Immature natural killer cell (primary cell): ENCODE results near the gene DHDH. TPM values are rescaled to one million over a fixed set of nuclear protein-coding genes. Genes with fewer than 3 reads are reported as not detected.

Experiments
- DNase-seq, 3 donors: peaks; one replicate each; pipeline ENCODE4 v3.0.0; 2022; ENCODE audit warnings: mixed read lengths in 1 of 3
- H3K27ac Mint-ChIP-seq, 6 donors: one replicate each; pipeline ENCODE4 v1.8.0; 2020; ENCODE audit warnings: mixed read lengths in 6 of 6, mild to moderate bottlenecking in 5 of 6, inconsistent platforms in 4 of 6, moderate library complexity in 3 of 6
- H3K27me3 Mint-ChIP-seq, 3 donors: one replicate each; pipeline ENCODE4 v1.8.0; 2020 to 2021; ENCODE audit warnings: low read depth in 3 of 3, mild to moderate bottlenecking in 3 of 3, mixed read lengths in 3 of 3, moderate library complexity in 3 of 3, inconsistent platforms in 1 of 3
- H3K36me3 Mint-ChIP-seq, 3 donors: one replicate each; pipeline ENCODE4 v1.8.0; 2020; ENCODE audit warnings: mixed read lengths in 3 of 3, inconsistent platforms in 2 of 3, mild to moderate bottlenecking in 2 of 3
- H3K4me1 Mint-ChIP-seq, 2 donors: one replicate each; pipeline ENCODE4 v1.8.0; 2020; ENCODE audit warnings: inconsistent platforms in 2 of 2, mild to moderate bottlenecking in 2 of 2, mixed read lengths in 2 of 2, moderate library complexity in 1 of 2
- H3K4me3 Mint-ChIP-seq, 5 donors: one replicate each; pipeline ENCODE4 v1.8.0; 2020; ENCODE audit warnings: mild to moderate bottlenecking in 5 of 5, mixed read lengths in 5 of 5, inconsistent platforms in 3 of 5, moderate library complexity in 3 of 5
- H3K9me3 Mint-ChIP-seq, 6 donors: one replicate each; pipeline ENCODE4 v1.8.0; 2020; ENCODE audit warnings: mild to moderate bottlenecking in 6 of 6, mixed read lengths in 6 of 6, inconsistent platforms in 4 of 6, moderate library complexity in 3 of 6
- polyA plus RNA-seq, 3 donors: library from polyadenylated mRNA; unstranded; fragments of 300-500 nt; fragmentation: Illumina TruSeq; gene quantifications; one replicate each; pipeline ENCODE4 v1.2.3, GENCODE V29; 2021

DHDH gene
- polyA plus RNA-seq, 3 donors from 2014 or later: 1.3 TPM; not detected in 2

DNA sequence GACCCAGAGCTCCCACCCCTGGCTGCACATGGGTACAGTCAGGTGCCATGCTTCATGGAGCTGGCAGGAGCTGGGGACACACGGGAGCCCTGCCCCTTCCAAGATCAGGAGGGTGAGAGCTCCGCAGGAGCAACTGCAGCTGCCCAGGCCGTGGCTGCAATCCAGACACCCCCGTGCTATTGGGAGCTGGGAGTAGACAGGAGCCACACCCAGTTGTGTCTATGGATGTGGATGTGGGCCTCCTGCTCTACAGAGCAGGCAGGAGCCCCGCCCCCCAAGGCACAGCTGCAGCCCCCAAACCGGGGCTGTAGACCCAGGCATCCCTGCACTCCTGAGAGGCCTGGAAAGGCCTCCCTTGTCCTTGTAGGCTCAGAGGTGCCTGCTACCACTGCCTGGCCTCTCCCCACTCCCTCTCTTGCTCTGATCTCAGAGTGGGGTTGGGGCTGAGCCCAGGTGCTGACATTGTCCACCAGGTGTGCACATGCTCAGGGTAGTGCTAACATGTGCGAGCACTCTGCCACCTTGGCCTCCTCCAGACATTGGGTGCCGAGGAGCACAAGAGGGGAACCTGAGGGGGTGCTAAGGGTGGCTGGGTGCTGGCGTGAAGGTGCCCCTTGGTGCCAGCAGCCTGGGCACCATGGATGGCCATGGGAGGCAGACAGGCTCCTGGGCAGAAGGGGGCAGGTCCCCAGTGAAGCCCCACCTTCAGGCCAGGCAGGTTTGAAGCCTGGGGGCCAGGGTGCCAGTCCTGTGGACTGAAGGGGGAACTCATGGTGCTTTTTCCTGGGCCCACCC, 13.2 kb downstream of the DHDH start:
- no peak for DNase-seq
- H3K9me3 Mint-ChIP-seq: no peaks in the 10 kb centered on the region
- no peak overlapping the region for H3K4me3 Mint-ChIP-seq
- H3K36me3 Mint-ChIP-seq: no peaks in the 10 kb centered on the region
- H3K4me1 Mint-ChIP-seq: no peaks in the 10 kb centered on the region
- H3K27me3 Mint-ChIP-seq: peaks cover 0 to 4% (median 0%) of the 10 kb centered on the region in 3 donors
- H3K27ac Mint-ChIP-seq: no peak overlapping the region

DNA sequence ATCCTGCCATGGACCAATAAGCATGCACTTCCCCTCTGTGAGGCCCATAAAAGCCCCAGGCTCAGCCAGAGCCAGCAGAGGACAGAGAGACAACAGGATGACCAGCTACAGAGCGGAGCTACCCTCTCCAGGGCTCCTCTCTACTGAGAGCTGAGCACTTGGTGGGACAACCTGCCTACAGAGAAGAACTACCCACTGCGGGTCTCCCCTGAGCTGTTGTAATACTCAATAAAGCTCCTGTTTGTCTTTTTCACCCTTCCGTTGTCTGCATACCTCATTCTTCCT, 13.7 kb downstream of the DHDH start:
- Mint-ChIP-seq H3K27ac (no peak overlapping the region), H3K9me3 (no peaks in the 10 kb centered on the region), H3K27me3 (peaks cover 0 to 4% (median 0%) of the 10 kb centered on the region in 3 donors), H3K4me1 (no peaks in the 10 kb centered on the region), H3K4me3 (no peak overlapping the region), H3K36me3 (no peaks in the 10 kb centered on the region)
- DNase-seq: no peak

- H3K4me3 Mint-ChIP-seq: no peak overlapping the region
- peaks cover 3 to 5% (median 5%) of the 10 kb centered on the region in 3 donors for H3K27me3 Mint-ChIP-seq
- no peak for DNase-seq
- no peak overlapping the region for H3K27ac Mint-ChIP-seq
- peaks cover 4 to 7% of the 10 kb centered on the region in 2 donors for H3K4me1 Mint-ChIP-seq
- no peaks in the 10 kb centered on the region for H3K36me3 Mint-ChIP-seq
- H3K9me3 Mint-ChIP-seq: no peaks in the 10 kb centered on the region
These were observed 16.7 kb downstream of the DHDH start for GRCh38 chr19:48950159-48950558.

DNA sequence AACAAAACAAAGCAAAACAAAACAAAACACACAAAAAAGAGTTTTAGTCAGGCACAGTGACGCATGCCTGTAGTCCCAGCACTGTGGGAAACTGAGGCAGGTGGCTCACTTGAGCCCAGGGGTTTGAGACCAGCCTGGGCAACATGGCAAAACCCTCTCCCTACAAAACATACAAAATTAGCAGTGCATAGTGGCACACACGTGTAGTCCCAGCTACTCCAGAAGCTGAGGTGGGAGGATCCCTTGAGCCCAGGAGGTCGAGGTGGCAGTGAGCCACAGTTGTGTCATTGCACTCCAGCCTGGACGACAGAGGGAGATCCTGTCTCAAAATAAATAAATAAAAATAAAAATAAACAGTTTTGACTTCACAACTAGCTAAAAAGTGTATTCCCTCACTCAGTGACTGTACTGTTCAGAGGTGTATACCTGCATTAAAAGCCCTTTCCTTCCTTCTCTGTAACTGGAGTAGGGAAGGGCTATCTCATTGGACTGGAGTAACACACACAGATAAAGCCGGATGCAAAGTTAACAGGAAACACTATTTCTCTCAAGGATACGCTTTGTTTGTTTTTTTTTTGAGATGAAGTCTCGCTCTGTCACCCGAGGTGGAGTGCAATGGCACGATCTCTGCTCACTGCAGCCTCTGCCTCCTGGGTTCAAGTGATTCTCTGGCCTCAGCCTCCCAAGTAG, 17.5 kb downstream of the DHDH start:
- no peak for DNase-seq
- H3K27me3 Mint-ChIP-seq: peaks cover 3 to 8% (median 5%) of the 10 kb centered on the region in 3 donors
- peaks cover 11 to 16% of the 10 kb centered on the region in 2 donors for H3K4me1 Mint-ChIP-seq
- no peak overlapping the region for H3K27ac Mint-ChIP-seq
- H3K4me3 Mint-ChIP-seq: no peak overlapping the region
- H3K36me3 Mint-ChIP-seq: no peaks in the 10 kb centered on the region
- no peaks in the 10 kb centered on the region for H3K9me3 Mint-ChIP-seq

DNA sequence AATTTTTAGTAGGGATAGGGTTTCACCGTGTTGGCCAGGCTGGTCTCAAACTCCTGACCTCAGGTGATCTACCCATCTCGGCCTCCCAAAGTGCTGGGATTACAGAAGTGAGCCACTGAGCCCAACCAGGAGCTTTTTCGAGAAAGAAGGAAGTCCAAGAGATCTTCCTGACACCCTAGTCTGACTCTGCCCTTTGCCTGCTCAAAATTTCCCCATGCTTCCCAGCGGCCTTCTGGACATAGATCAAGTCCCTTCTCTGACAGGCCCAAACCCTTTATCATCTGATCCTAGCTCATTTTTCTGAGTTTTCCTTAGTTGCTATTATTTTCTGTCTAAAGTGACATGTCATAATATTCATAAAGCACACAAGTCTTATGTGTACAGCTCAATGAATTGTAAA, 19.6 kb downstream of the DHDH start:
- Mint-ChIP-seq H3K4me3 (peak overlapping the region in 3 of 5 donors; percentile 21 to 58 (median 38)), H3K9me3 (no peaks in the 10 kb centered on the region), H3K27ac (no peak overlapping the region), H3K4me1 (peaks cover 23 to 33% of the 10 kb centered on the region in 2 donors), H3K27me3 (peaks cover 3 to 8% (median 5%) of the 10 kb centered on the region in 3 donors), H3K36me3 (peaks cover 3 to 7% (median 4%) of the 10 kb centered on the region in 3 donors)
- DNase-seq: no peak

DNA sequence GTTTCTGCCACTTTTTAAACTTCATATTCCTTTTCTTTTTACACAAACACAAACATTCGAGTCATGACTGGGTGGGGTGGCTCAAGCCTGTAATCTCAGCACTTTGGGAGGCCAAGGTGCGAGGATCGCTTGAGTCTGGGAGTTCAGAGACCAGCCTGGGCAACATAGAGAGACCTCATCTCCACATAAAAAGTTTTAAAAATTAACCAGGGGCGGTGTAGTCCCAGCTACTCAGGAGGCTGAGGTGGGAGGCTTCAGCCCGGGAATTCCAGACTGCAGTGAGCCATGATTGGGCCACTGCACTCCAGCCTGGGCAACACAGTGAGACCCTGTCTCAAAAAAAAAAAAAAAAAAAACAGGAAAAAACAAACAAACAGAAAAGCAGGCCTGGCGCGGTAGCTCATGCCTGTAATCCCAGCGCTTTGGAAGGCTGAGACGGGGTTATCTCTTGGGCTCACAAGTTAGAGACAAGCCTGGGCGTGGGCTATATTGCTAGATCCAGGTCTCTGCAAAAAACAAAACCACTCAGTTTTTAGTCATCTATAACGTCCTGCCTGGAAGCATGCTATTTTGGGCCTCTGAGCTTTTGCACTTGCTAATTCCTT, 20.6 kb downstream of the DHDH start:
- peaks cover 23 to 33% of the 10 kb centered on the region in 2 donors for H3K4me1 Mint-ChIP-seq
- H3K27me3 Mint-ChIP-seq: peaks cover 3 to 8% (median 5%) of the 10 kb centered on the region in 3 donors
- peaks cover 3 to 7% (median 4%) of the 10 kb centered on the region in 3 donors for H3K36me3 Mint-ChIP-seq
- H3K9me3 Mint-ChIP-seq: no peaks in the 10 kb centered on the region
- peak overlapping the region; percentile 93 to 96 (median 93) for H3K4me3 Mint-ChIP-seq
- peak overlapping the region; percentile 68 to 92 (median 87) for H3K27ac Mint-ChIP-seq
- no peak for DNase-seq

- Mint-ChIP-seq H3K4me3 (peak within 1 kb of the TSS; percentile 93 to 96 (median 93)), H3K9me3 (no peaks in the 10 kb centered on the region), H3K36me3 (peaks cover 3 to 7% (median 4%) of the 10 kb centered on the region in 3 donors), H3K27me3 (peaks cover 3 to 8% (median 5%) of the 10 kb centered on the region in 3 donors), H3K27ac (peak within 1 kb of the TSS; percentile 68 to 92 (median 87)), H3K4me1 (peaks cover 23 to 33% of the 10 kb centered on the region in 2 donors)
- peak; percentile 79 to 81 (median 80) for DNase-seq
These were observed 21.3 kb downstream of the DHDH start, which contains the start of gene BAX for GRCh38 chr19:48954595-48955307. Gene BAX, plus strand, starts transcription at chr19:48954875. Its CDS starts 54 bp downstream, at chr19:48954929.

- Mint-ChIP-seq H3K36me3 (peaks cover 3 to 7% (median 4%) of the 10 kb centered on the region in 3 donors), H3K27me3 (peaks cover 3 to 8% (median 5%) of the 10 kb centered on the region in 3 donors), H3K4me3 (peak overlapping the region; percentile 77 to 93 (median 85)), H3K9me3 (no peaks in the 10 kb centered on the region), H3K4me1 (peaks cover 23 to 33% of the 10 kb centered on the region in 2 donors), H3K27ac (peak overlapping the region; percentile 65 to 87 (median 82))
- DNase-seq: no peak
These were observed 21.9 kb downstream of the DHDH start for GRCh38 chr19:48955308-48955958.

- Mint-ChIP-seq H3K9me3 (no peaks in the 10 kb centered on the region), H3K27me3 (peaks cover 3 to 10% (median 3%) of the 10 kb centered on the region in 3 donors), H3K4me3 (no peak overlapping the region), H3K36me3 (peaks cover 3 to 7% (median 4%) of the 10 kb centered on the region in 3 donors), H3K27ac (peak overlapping the region in 2 of 6 donors; percentile 7 to 26), H3K4me1 (peaks cover 39 to 47% of the 10 kb centered on the region in 2 donors)
- DNase-seq: no peak
These were observed 24.5 kb downstream of the DHDH start for GRCh38 chr19:48958006-48958405.

GRCh38 chr19:48959341-48960239, 26.1 kb downstream of the DHDH start:
- H3K27ac Mint-ChIP-seq: no peak overlapping the region
- H3K4me1 Mint-ChIP-seq: peaks cover 51 to 57% of the 10 kb centered on the region in 2 donors

DNA sequence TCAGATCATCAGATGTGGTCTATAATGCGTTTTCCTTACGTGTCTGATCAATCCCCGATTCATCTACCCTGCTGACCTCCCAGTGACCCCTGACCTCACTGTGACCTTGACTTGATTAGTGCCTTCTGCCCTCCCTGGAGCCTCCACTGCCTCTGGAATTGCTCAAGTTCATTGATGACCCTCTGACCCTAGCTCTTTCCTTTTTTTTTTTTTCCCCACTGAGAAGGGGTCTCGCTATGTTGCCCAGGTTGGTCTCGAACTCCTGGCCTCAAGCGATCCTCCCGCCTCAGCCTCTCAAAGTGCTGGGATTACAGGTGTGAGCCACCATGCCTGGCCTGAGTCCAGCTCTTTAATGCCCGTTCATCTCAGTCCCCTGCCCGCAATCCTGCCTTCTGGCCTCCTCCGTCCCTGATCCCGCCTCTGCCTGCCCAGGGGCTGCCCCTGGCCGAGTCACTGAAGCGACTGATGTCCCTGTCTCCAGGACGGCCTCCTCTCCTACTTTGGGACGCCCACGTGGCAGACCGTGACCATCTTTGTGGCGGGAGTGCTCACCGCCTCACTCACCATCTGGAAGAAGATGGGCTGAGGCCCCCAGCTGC, 27.7 kb downstream of the DHDH start:
- H3K4me3 Mint-ChIP-seq: no peak overlapping the region
- peaks cover 56 to 60% of the 10 kb centered on the region in 2 donors for H3K4me1 Mint-ChIP-seq
- DNase-seq: no peak
- peak overlapping the region in 3 of 6 donors; percentile 51 to 82 (median 69) for H3K27ac Mint-ChIP-seq
- no peaks in the 10 kb centered on the region for H3K9me3 Mint-ChIP-seq
- H3K36me3 Mint-ChIP-seq: peaks cover 3 to 7% (median 4%) of the 10 kb centered on the region in 3 donors
- H3K27me3 Mint-ChIP-seq: peaks cover 14 to 18% (median 18%) of the 10 kb centered on the region in 3 donors

More at GRCh38 chr19:48959341-48960239, 26.1 kb downstream of the DHDH start:
- Mint-ChIP-seq H3K27me3 (peaks cover 5 to 12% (median 6%) of the 10 kb centered on the region in 3 donors), H3K36me3 (peaks cover 3 to 7% (median 4%) of the 10 kb centered on the region in 3 donors), H3K4me3 (no peak overlapping the region), H3K9me3 (no peaks in the 10 kb centered on the region)
- DNase-seq: no peak

DNA sequence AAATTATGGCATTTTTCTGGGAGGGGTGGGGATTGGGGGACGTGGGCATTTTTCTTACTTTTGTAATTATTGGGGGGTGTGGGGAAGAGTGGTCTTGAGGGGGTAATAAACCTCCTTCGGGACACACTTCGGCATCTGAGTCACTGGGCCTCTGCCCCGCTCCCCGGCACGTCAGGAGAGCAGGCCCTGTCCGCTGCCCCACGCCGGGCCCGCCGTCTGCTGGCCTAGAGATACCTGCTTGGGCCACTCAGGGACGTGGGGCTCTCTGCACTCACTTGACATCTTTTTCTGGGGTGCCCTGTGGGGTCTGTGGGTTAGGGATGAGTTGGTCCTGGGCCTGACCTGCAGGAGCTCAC, 28.2 kb downstream of the DHDH start:
- Mint-ChIP-seq H3K4me3 (peak overlapping the region in 3 of 5 donors; percentile 58 to 65 (median 62)), H3K36me3 (peaks cover 0 to 4% (median 4%) of the 10 kb centered on the region in 3 donors), H3K9me3 (no peaks in the 10 kb centered on the region), H3K27me3 (peaks cover 14 to 20% (median 18%) of the 10 kb centered on the region in 3 donors), H3K27ac (peak overlapping the region; percentile 35 to 98 (median 84)), H3K4me1 (peaks cover 58 to 61% of the 10 kb centered on the region in 2 donors)
- DNase-seq: no peak
